PC-9 (cell line): Measurements from ENCODE around the gene UBE2R2.
"Not testable (repeated sequence)": the region's sequence is repeated elsewhere in the genome, so short reads cannot be mapped to it uniquely, and the experiment has no call there.

Experiments used
- CTCF ChIP-seq: fragments of 200-600 bp; sonication (generic); conservative IDR thresholded peaks from 2 replicates; pipeline ENCODE4 v1.6.1; 2017; ENCODE audit warnings: mixed run types, antibody characterized with exemption, mild to moderate bottlenecking, moderate library complexity
- EZH2 ChIP-seq: fragments of 200-600 bp; sonication (generic); IDR thresholded peaks from 2 replicates; pipeline ENCODE4 v1.8.0; 2017; ENCODE audit warnings: antibody characterized with exemption, low read depth

- not testable (repeated sequence) for TF ChIP-seq CTCF, EZH2
Observed at GRCh38 chr9:33770156-33770880, 46.6 kb upstream of the UBE2R2 start.
